GM23338 (cell line): ENCODE measurements around the gene CTSK. TPM values are rescaled to one million over a fixed set of nuclear protein-coding genes. Genes with fewer than 3 reads are reported as not detected.

ENCODE experiments used
- ATAC-seq: fragments of 200-7000 bp; cut with Tn5 transposase; 3 replicates; pipeline ENCODE4 v1.9.1; 2020
- DNase-seq: peaks from one replicate; pipeline ENCODE4 v3.0.0-alpha.2; 2015; ENCODE audit warnings: low spot score
- H2AFZ ChIP-seq: fragments of 200-600 bp; sonication (generic); 2 replicates; pipeline ENCODE4 v1.8.0; 2016; ENCODE audit warnings: antibody characterized with exemption, mild to moderate bottlenecking, moderate library complexity
- H3F3A ChIP-seq: fragments of 200-600 bp; sonication (generic); replicated peaks from 2 replicates; pipeline ENCODE4 v1.8.0; 2017; ENCODE audit warnings: antibody characterized with exemption, mixed run types, low read depth
- H3K27ac ChIP-seq: fragments of 200-600 bp; sonication (generic); 2 replicates; pipeline ENCODE4 v1.6.1; 2016; ENCODE audit warnings: low read depth
- H3K27me3 ChIP-seq: fragments of 200-600 bp; sonication (generic); 2 replicates; pipeline ENCODE4 v1.8.0; 2016; ENCODE audit warnings: mild to moderate bottlenecking, mixed run types, moderate library complexity; ENCODE audit not compliant: insufficient read depth
- H3K36me3 ChIP-seq: fragments of 200-600 bp; sonication (generic); 2 replicates; pipeline ENCODE4 v1.8.0; 2016; ENCODE audit warnings: mild to moderate bottlenecking; ENCODE audit not compliant: insufficient read depth
- H3K4me1 ChIP-seq: fragments of 200-600 bp; sonication (generic); 2 replicates; pipeline ENCODE4 v1.8.0; 2016; ENCODE audit warnings: mild to moderate bottlenecking, moderate library complexity; ENCODE audit not compliant: insufficient read depth
- H3K4me2 ChIP-seq: fragments of 200-600 bp; sonication (generic); 2 replicates; pipeline ENCODE4 v1.7.1; 2017; ENCODE audit warnings: mixed run types
- H3K4me3 ChIP-seq: fragments of 200-600 bp; sonication (generic); 2 replicates; pipeline ENCODE4 v1.6.1; 2016; ENCODE audit warnings: mixed run types
- H3K79me2 ChIP-seq: fragments of 200-600 bp; sonication (generic); replicated peaks from 2 replicates; pipeline ENCODE4 v1.8.0; 2017; ENCODE audit warnings: mild to moderate bottlenecking; ENCODE audit not compliant: insufficient read depth
- H3K9me2 ChIP-seq: fragments of 200-600 bp; sonication (generic); 2 replicates; pipeline ENCODE4 v1.8.0; 2017; ENCODE audit not compliant: insufficient read depth
- H4K20me1 ChIP-seq: fragments of 200-600 bp; sonication (generic); replicated peaks from 2 replicates; pipeline ENCODE4 v1.8.0; 2017; ENCODE audit warnings: mild to moderate bottlenecking; ENCODE audit not compliant: insufficient read depth
- H3K27ac Mint-ChIP-seq: 2 replicates; pipeline ENCODE4 v1.8.0; 2020; ENCODE audit warnings: inconsistent platforms, mild to moderate bottlenecking, moderate library complexity, mixed read lengths
- H3K27me3 Mint-ChIP-seq: 3 replicates; pipeline ENCODE4 v1.8.0; 2022; ENCODE audit warnings: low read depth, mild to moderate bottlenecking, moderate library complexity, mixed read lengths, inconsistent platforms; ENCODE audit not compliant: insufficient read depth, poor library complexity
- H3K36me3 Mint-ChIP-seq: 3 replicates; pipeline ENCODE4 v1.8.0; 2021; ENCODE audit warnings: low read depth, mild to moderate bottlenecking, inconsistent platforms, moderate library complexity, mixed read lengths
- H3K4me1 Mint-ChIP-seq: 3 replicates; pipeline ENCODE4 v1.8.0; 2020; ENCODE audit warnings: mild to moderate bottlenecking, inconsistent platforms, mixed read lengths
- H3K4me3 Mint-ChIP-seq: 3 replicates; pipeline ENCODE4 v1.8.0; 2021; ENCODE audit warnings: moderate library complexity, mild to moderate bottlenecking, inconsistent platforms, mixed read lengths
- H3K9me3 Mint-ChIP-seq: 3 replicates; pipeline ENCODE4 v1.8.0; 2020; ENCODE audit warnings: moderate library complexity, mild to moderate bottlenecking, inconsistent platforms, mixed read lengths
- CREB1 ChIP-seq: fragments of 250-450 bp; sonication (Bioruptor Pico); IDR thresholded peaks from 2 replicates; pipeline ENCODE4 v1.5.0; 2020; ENCODE audit warnings: low read depth, mild to moderate bottlenecking, moderate library complexity
- CTCF ChIP-seq, 2 experiments: fragments of 200-600 bp in 1 of 2; sonication (generic) in 1 of 2; conservative IDR thresholded peaks; 2 replicates each; pipeline versions ENCODE4 v1.5.1 to v1.6.1; 2016 to 2017; ENCODE audit warnings: antibody characterized with exemption in 2 of 2, low read depth in 2 of 2, mild to moderate bottlenecking in 2 of 2, moderate library complexity in 1 of 2
- ETS1 ChIP-seq: IDR thresholded peaks from 2 replicates; pipeline ENCODE4 v1.6.1; 2016; ENCODE audit warnings: antibody characterized with exemption
- EZH2phosphoT487 ChIP-seq: fragments of 200-600 bp; sonication (generic); IDR thresholded peaks from one replicate; pipeline ENCODE4 v1.8.1; 2018; ENCODE audit warnings: antibody characterized with exemption; ENCODE audit not compliant: unreplicated experiment
- NANOG ChIP-seq: IDR thresholded peaks from 2 replicates; pipeline ENCODE4 v1.6.1; 2016; ENCODE audit warnings: antibody characterized with exemption, borderline replicate concordance
- POLR2AphosphoS5 ChIP-seq: IDR thresholded peaks from 2 replicates; pipeline ENCODE4 v1.6.1; 2016; ENCODE audit warnings: antibody characterized with exemption, low read depth
- ZNF114 ChIP-seq: fragments of 250-450 bp; sonication (Bioruptor Pico); IDR thresholded peaks from 2 replicates; pipeline ENCODE4 v1.5.0; 2020; ENCODE audit warnings: mild to moderate bottlenecking, moderate library complexity
- ZNF462 ChIP-seq: fragments of 250-450 bp; sonication (Bioruptor Pico); IDR thresholded peaks from 2 replicates; pipeline ENCODE4 v1.5.0; 2020; ENCODE audit warnings: mild to moderate bottlenecking, moderate library complexity
- polyA plus RNA-seq: library from polyadenylated mRNA; unstranded; fragments of >200 nt; fragmentation: Nextera tagmentation; extraction: Ambion mirVana; gene quantifications from 2 replicates; pipeline ENCODE4 v1.2.1, GENCODE V29; 2016
- total RNA-seq: library from RNA; depleted of rRNA; stranded (reverse); fragments of >200 nt; shearing (Covaris generic); gene quantifications from 2 replicates; pipeline ENCODE4 v1.2.3, GENCODE V29; 2014

Gene CTSK
- total and polyA plus RNA-seq, 2 experiments from 2014 or later: 2.8 to 3.3 TPM

GRCh38 chr1:150809651-150810050 lies 1.6 kb upstream of the CTSK start:
- H3K36me3 ChIP-seq: peaks cover 17% of the 10 kb centered on the region
- H3K4me1 Mint-ChIP-seq: peaks cover 30% of the 10 kb centered on the region
- H2AFZ ChIP-seq: no peak overlapping the region
- peaks cover 7% of the 10 kb centered on the region; the same call in 2 of the 3 replicates for H3K36me3 Mint-ChIP-seq
- H3K4me1 ChIP-seq: peaks cover 27% of the 10 kb centered on the region
- no peaks in the 10 kb centered on the region for H3K9me2 ChIP-seq
- H3K9me3 Mint-ChIP-seq: no peaks in the 10 kb centered on the region
- H3K4me3 ChIP-seq: no peak overlapping the region
- H3F3A ChIP-seq: no peaks in the 10 kb centered on the region
- H3K27ac ChIP-seq: no peak overlapping the region
- no peak overlapping the region for H3K4me3 Mint-ChIP-seq
- H3K27me3 Mint-ChIP-seq: peaks cover 2% of the 10 kb centered on the region
- H3K27me3 ChIP-seq: no peaks in the 10 kb centered on the region
- H3K79me2 ChIP-seq: no peaks in the 10 kb centered on the region
- no peak overlapping the region for H3K27ac Mint-ChIP-seq
- H3K4me2 ChIP-seq: no peak overlapping the region
- DNase-seq (no peak), ATAC-seq (no peak)
- H4K20me1 ChIP-seq: no peaks in the 10 kb centered on the region
- TF ChIP-seq ETS1 (no peak), NANOG (no peak)

GRCh38 chr1:150808846-150809245 lies 786 bp upstream of the CTSK start:
- no peak overlapping the region for H3K27ac Mint-ChIP-seq
- H3K79me2 ChIP-seq: no peaks in the 10 kb centered on the region
- no peak for ATAC-seq
- peaks cover 2% of the 10 kb centered on the region; the same call in 2 of the 3 replicates for H3K36me3 Mint-ChIP-seq
- no peaks in the 10 kb centered on the region for H3K27me3 ChIP-seq
- no peak overlapping the region for H3K4me3 Mint-ChIP-seq
- no peaks in the 10 kb centered on the region for H3K9me3 Mint-ChIP-seq
- H3K36me3 ChIP-seq: peaks cover 16% of the 10 kb centered on the region
- H2AFZ ChIP-seq: no peak overlapping the region
- no peaks in the 10 kb centered on the region for H3F3A ChIP-seq
- DNase-seq: no peak
- no peak overlapping the region for H3K4me2 ChIP-seq
- H3K27me3 Mint-ChIP-seq: peaks cover 2% of the 10 kb centered on the region
- peaks cover 27% of the 10 kb centered on the region for H3K4me1 ChIP-seq
- H3K4me1 Mint-ChIP-seq: peaks cover 30% of the 10 kb centered on the region
- no peaks in the 10 kb centered on the region for H3K9me2 ChIP-seq
- no peak overlapping the region for H3K27ac ChIP-seq
- H4K20me1 ChIP-seq: no peaks in the 10 kb centered on the region
- H3K4me3 ChIP-seq: no peak overlapping the region
- no peak for TF ChIP-seq CREB1 (CRISPR knock-in tag)
- TF ChIP-seq ZNF462 (CRISPR knock-in tag): no peak
- TF ChIP-seq CTCF (conservative IDR thresholded peaks at IDR 0.05; ENCODE audit: low read depth in 2 of 2): no peak
- no peak for TF ChIP-seq ZNF114 (CRISPR knock-in tag)
- TF ChIP-seq ETS1: no peak
- no peak for TF ChIP-seq POLR2AphosphoS5
- no peak for TF ChIP-seq EZH2phosphoT487
